ENCODE results near the gene IFNA16. TPM values are rescaled to one million over a fixed set of nuclear protein-coding genes. Genes with fewer than 3 reads are reported as not detected.
"Not testable (repeated sequence)": the region's sequence is repeated elsewhere in the genome, so short reads cannot be mapped to it uniquely, and the experiment has no call there.

IFNA16 gene
- total RNA-seq, 4 donors from 2014 or later: not detected

DNA sequence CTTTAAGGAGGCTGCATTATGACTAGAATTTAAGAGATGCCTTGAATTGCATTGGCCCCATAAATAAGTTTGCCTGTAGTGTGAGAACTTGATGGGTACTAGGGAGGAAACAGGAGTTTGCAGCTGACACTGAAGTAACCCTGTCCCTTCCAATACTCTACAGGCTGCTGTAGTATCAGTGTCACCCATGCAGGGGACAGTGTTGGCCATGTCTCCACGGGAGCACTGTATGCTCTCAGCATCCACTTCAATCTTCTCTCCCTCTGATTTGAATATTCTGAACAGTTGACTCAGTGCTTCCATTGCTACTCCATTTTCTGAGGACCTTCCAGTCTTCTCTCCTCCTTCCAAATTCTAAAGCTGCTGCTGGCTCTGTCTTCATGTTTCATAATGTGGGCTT is 34.1 kb upstream of the IFNA16 start:
- peaks cover 8% of the 10 kb centered on the region for H3K27me3 ChIP-seq
- WGBS, 2 donors (ENCODE audit: low coverage in 1 of 2): 13% methylated on average over 1 of the region's 1 CpG; no CpG with 5 or more reads in 1 of the 2 donors
- TF ChIP-seq POLR2A (IDR thresholded peaks at IDR 0.05): no peak
- TF ChIP-seq EP300 (IDR thresholded peaks at IDR 0.05; ENCODE audit: low read depth): no peak
- no peak for TF ChIP-seq CTCF (IDR thresholded peaks at IDR 0.05)
- no peak for TF ChIP-seq POLR2AphosphoS5 (IDR thresholded peaks at IDR 0.05)
- no peak overlapping the region for H3K4me3 ChIP-seq
- no peak overlapping the region for H3K27ac ChIP-seq
- H3K4me1 ChIP-seq: peaks cover 0 to 6% (median 0%) of the 10 kb centered on the region in 4 donors
- H3K36me3 ChIP-seq: no peaks in the 10 kb centered on the region
- intact Hi-C loops (cut with DNase I; ENCODE audit: low total_unique reads): no loop called here
- H3K9me3 ChIP-seq: no peaks in the 10 kb centered on the region
- in situ Hi-C loops (cut with MboI; ENCODE audit: low pct_ligation_motif_present in 1 of 4, low pct_unique_long_range_greater_than_20kb in 1 of 4, low sequenced_read_pairs in 3 of 4): no loop called here
- DNase-seq: no peak

DNA sequence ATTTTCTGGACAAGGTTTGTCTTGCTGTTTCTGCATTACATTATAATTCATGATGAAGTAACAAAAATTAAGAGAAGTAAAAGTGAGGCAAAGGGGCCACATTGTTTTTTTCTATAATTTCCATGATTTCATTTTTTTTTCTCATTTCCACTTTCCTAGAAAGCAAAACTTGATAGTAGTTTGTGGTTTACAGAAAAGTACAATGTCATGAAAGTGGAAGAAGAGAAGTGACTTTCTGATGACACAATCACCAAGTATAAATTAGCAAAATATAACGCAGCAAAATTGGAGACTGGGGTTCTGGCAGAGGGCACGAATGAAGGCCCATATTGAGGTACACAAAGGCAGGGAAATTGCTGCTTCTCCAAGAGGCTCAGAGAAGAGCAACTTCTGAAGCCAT is 27.7 kb upstream of the IFNA16 start:
- Histone ChIP-seq H3K27ac (no peak overlapping the region), H3K27me3 (no peaks in the 10 kb centered on the region), H3K4me3 (no peak overlapping the region), H3K4me1 (no peaks in the 10 kb centered on the region), H3K36me3 (no peaks in the 10 kb centered on the region), H3K9me3 (no peaks in the 10 kb centered on the region)
- WGBS, 2 donors (ENCODE audit: low coverage in 1 of 2): 35 to 45% methylated on average over 2 of the region's 2 CpGs
- in situ Hi-C loops (cut with MboI; ENCODE audit: low pct_ligation_motif_present in 1 of 4, low pct_unique_long_range_greater_than_20kb in 1 of 4, low sequenced_read_pairs in 3 of 4) (loop anchor here in 2 of 4 donors (25.0 kb wide), 1 partner anchor 542 kb away; no protein-coding TSS in a partner anchor), intact Hi-C loops (cut with DNase I; ENCODE audit: low total_unique reads) (no loop called here)
- TF ChIP-seq EP300 (IDR thresholded peaks at IDR 0.05; ENCODE audit: low read depth) (no peak), CTCF (IDR thresholded peaks at IDR 0.05) (no peak), POLR2AphosphoS5 (IDR thresholded peaks at IDR 0.05) (no peak), POLR2A (IDR thresholded peaks at IDR 0.05) (no peak)
- no peak for DNase-seq

DNA sequence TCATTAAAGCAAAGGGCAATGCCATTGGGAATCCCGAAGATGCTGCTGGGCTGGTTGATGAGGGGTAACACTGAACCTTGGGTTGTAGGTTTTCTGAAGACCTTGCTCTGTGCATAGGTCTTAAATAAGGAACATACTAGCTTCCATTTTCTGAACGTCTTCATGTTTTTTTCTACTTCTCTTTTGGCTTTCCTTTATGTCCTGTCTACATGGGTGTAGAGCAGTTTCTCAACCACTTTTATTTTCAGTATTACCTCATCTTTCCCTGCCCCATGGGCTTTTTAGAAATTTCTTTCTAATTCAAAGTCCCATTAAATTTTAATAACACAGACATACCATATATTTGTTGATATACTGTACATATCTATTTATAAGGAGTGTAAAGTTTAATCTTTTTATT is 22.8 kb upstream of the IFNA16 start, which contains the start of gene IFNA14:
TSS of gene IFNA14 (minus strand) at position 95 of the 400 bp plus-strand sequence. CDS start at position 25, 70 bp downstream.
- Histone ChIP-seq H3K27me3 (no peaks in the 10 kb centered on the region), H3K27ac (no peak within 1 kb of the TSS), H3K9me3 (no peaks in the 10 kb centered on the region), H3K4me1 (no peaks in the 10 kb centered on the region), H3K36me3 (no peaks in the 10 kb centered on the region), H3K4me3 (no peak within 1 kb of the TSS)
- intact Hi-C loops (cut with DNase I; ENCODE audit: low total_unique reads): no loop called here
- in situ Hi-C loops (cut with MboI; ENCODE audit: low pct_ligation_motif_present in 1 of 4, low pct_unique_long_range_greater_than_20kb in 1 of 4, low sequenced_read_pairs in 3 of 4): loop anchor here in 2 of 4 donors (25.0 kb wide), 1 partner anchor 547 kb away; no protein-coding TSS in a partner anchor
- 60 to 68% methylated on average over 1 to 2 of the region's 2 CpGs for WGBS, 2 donors (ENCODE audit: low coverage in 1 of 2)
- TF ChIP-seq CTCF (IDR thresholded peaks at IDR 0.05): no peak
- no peak for TF ChIP-seq POLR2AphosphoS5 (IDR thresholded peaks at IDR 0.05)
- TF ChIP-seq POLR2A (IDR thresholded peaks at IDR 0.05): no peak
- DNase-seq: no peak

GRCh38 chr9:21236360-21236714 is 19.2 kb upstream of the IFNA16 start:
- H3K4me1 ChIP-seq; H3K9me3 ChIP-seq; intact Hi-C loops (cut with DNase I; ENCODE audit: low total_unique reads); H3K27me3 ChIP-seq; H3K4me3 ChIP-seq; H3K27ac ChIP-seq; H3K36me3 ChIP-seq; DNase-seq: not testable (repeated sequence)
- 0 to 18% methylated on average over 1 of the region's 1 CpG for WGBS, 2 donors (ENCODE audit: low coverage in 1 of 2)
- in situ Hi-C loops (cut with MboI; ENCODE audit: low pct_ligation_motif_present in 1 of 4, low pct_unique_long_range_greater_than_20kb in 1 of 4, low sequenced_read_pairs in 3 of 4): loop anchor here in 2 of 4 donors (25.0 kb wide), 1 partner anchor 551 kb away; no protein-coding TSS in a partner anchor

Data from transverse colon (tissue), 4 donors.